GM21381 (cell line): ENCODE results near the gene CLDN5.

Experiments
- ATAC-seq: cut with Tn5 transposase; IDR thresholded peaks from one replicate; pipeline ENCODE4 v1.9.1; 2021; ENCODE audit warnings: mild to moderate bottlenecking, moderate library complexity; ENCODE audit not compliant: unreplicated experiment

CLDN5 gene

GRCh38 chr22:19483481-19484244 lies 40.5 kb downstream of the CLDN5 start:
- no peak for ATAC-seq

GRCh38 chr22:19482297-19482696 lies 41.9 kb downstream of the CLDN5 start:
- no peak for ATAC-seq

GRCh38 chr22:19480789-19481188 lies 43.4 kb downstream of the CLDN5 start:
- ATAC-seq = no peak

- ATAC-seq = no peak
Measured at GRCh38 chr22:19480173-19480568, 44.0 kb downstream of the CLDN5 start.

- ATAC-seq = peak; percentile 84
Measured at GRCh38 chr22:19479355-19480172, 44.6 kb downstream of the CLDN5 start, which contains the start of gene CDC45. Gene CDC45 (plus strand): TSS chr22:19479920. CDS start chr22:19479969, 49 bp downstream.

GRCh38 chr22:19478901-19479354 lies 45.3 kb downstream of the CLDN5 start, which contains the start of gene UFD1:
Gene UFD1 (minus strand): TSS chr22:19479193. CDS start chr22:19479085, 108 bp downstream.
- ATAC-seq = peak; percentile 53

GRCh38 chr22:19478045-19478900 lies 45.9 kb downstream of the CLDN5 start:
- ATAC-seq = no peak

GRCh38 chr22:19477321-19478044 lies 46.7 kb downstream of the CLDN5 start:
- ATAC-seq = no peak

- ATAC-seq = no peak
Measured at GRCh38 chr22:19476023-19476422, 48.2 kb downstream of the CLDN5 start.

- ATAC-seq = no peak
Measured at GRCh38 chr22:19473578-19473977, 50.6 kb downstream of the CLDN5 start.
